Measurements from ENCODE around the gene TMEM87B.

The TMEM87B gene

GRCh38 chr2:112151701-112152440 is 96.8 kb downstream of the TMEM87B start:
- no peak for DNase-seq (ENCODE audit: low read depth in 2 of 2)

GRCh38 chr2:112152476-112153178 is 97.6 kb downstream of the TMEM87B start:
- DNase-seq (ENCODE audit: low read depth in 2 of 2), result no peak

- DNase-seq (ENCODE audit: low read depth in 2 of 2), result no peak
Measured at GRCh38 chr2:112153179-112153490, 98.1 kb downstream of the TMEM87B start.

GRCh38 chr2:112153501-112153900 is 98.4 kb downstream of the TMEM87B start:
- no peak for DNase-seq (ENCODE audit: low read depth in 2 of 2)

- DNase-seq (ENCODE audit: low read depth in 2 of 2), result no peak
Measured at GRCh38 chr2:112154246-112155117, 99.4 kb downstream of the TMEM87B start.

GRCh38 chr2:112155331-112156151 is 100.5 kb downstream of the TMEM87B start:
- DNase-seq (ENCODE audit: low read depth in 2 of 2), result no peak

GRCh38 chr2:112156152-112156986 is 101.3 kb downstream of the TMEM87B start:
- DNase-seq (ENCODE audit: low read depth in 2 of 2), result peak in 1 of 2 experiments; percentile 52

GRCh38 chr2:112157472-112157871 is 102.4 kb downstream of the TMEM87B start:
- DNase-seq (ENCODE audit: low read depth in 2 of 2), result no peak

GRCh38 chr2:112159454-112159921 is 104.4 kb downstream of the TMEM87B start:
- no peak for DNase-seq (ENCODE audit: low read depth in 2 of 2)

- no peak for DNase-seq (ENCODE audit: low read depth in 2 of 2)
Measured at GRCh38 chr2:112160283-112161250, 105.5 kb downstream of the TMEM87B start.

GRCh38 chr2:112161431-112162145 is 106.5 kb downstream of the TMEM87B start:
- no peak for DNase-seq (ENCODE audit: low read depth in 2 of 2)

GRCh38 chr2:112162341-112162740 is 107.3 kb downstream of the TMEM87B start:
- DNase-seq (ENCODE audit: low read depth in 2 of 2), result no peak

- no peak for DNase-seq (ENCODE audit: low read depth in 2 of 2)
Measured at GRCh38 chr2:112162956-112163355, 107.9 kb downstream of the TMEM87B start.

GRCh38 chr2:112163541-112163981 is 108.5 kb downstream of the TMEM87B start:
- DNase-seq (ENCODE audit: low read depth in 2 of 2), result no peak

GRCh38 chr2:112164876-112165275 is 109.8 kb downstream of the TMEM87B start:
- DNase-seq (ENCODE audit: low read depth in 2 of 2), result no peak

- DNase-seq (ENCODE audit: low read depth in 2 of 2), result no peak
Measured at GRCh38 chr2:112165296-112165695, 110.2 kb downstream of the TMEM87B start.

GRCh38 chr2:112166806-112167499 is 111.9 kb downstream of the TMEM87B start:
- DNase-seq (ENCODE audit: low read depth in 2 of 2), result no peak
